GM21786 (cell line): ENCODE data around the gene PPP2R3B.
"Not testable (repeated sequence)": the region's sequence is repeated elsewhere in the genome, so short reads cannot be mapped to it uniquely, and the experiment has no call there.

ENCODE experiments used
- ATAC-seq: cut with Tn5 transposase; IDR thresholded peaks from one replicate; pipeline ENCODE4 v1.9.1; 2021; ENCODE audit not compliant: unreplicated experiment

PPP2R3B gene

GRCh38 chrX:353566-354535 lies 32.9 kb downstream of the PPP2R3B start:
- no peak for ATAC-seq

GRCh38 chrX:352582-353314 lies 34.0 kb downstream of the PPP2R3B start:
- no peak for ATAC-seq

DNA sequence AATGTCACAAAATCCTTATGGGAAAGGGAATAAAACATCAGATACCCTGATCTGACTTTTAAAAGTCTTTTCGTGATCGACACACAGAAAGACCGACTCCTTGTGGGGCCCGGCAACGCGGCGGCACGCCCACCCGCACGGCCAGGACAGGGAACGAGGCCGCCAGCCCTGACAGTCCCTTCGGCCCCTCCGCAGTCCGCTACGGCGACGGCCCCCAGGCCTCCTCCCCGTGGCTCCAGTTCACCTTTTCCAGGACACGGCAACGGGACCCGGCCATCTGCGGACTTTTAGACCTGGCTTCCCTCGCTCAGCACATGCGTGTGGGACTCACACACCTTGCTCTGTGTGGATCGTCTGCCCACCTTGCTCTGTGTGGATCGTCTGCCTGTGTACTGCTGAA lies 34.5 kb downstream of the PPP2R3B start:
- ATAC-seq, result no peak

DNA sequence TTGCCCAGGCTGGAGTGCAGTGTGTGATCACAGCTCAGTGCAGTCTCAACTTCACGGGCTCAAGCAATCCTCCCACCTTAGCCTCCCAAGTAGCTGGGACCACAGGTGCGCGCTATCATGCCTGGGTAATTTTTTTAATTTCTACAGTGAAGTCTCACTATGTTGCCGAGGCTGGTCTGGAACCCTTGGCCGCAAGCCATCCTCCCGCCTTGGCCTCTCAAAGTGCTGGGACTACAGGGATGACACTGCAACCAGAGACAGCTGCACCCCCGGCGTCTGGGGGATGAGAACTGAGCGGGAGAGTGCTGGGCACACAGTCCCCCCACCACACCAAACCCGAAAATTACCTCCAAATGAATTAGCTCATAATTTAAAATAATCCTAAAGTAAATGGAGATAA lies 35.0 kb downstream of the PPP2R3B start:
- ATAC-seq, result no peak

GRCh38 chrX:351324-351641 lies 35.4 kb downstream of the PPP2R3B start:
- ATAC-seq, result not testable (repeated sequence)

GRCh38 chrX:350534-351323 lies 36.0 kb downstream of the PPP2R3B start:
- ATAC-seq, result no peak

DNA sequence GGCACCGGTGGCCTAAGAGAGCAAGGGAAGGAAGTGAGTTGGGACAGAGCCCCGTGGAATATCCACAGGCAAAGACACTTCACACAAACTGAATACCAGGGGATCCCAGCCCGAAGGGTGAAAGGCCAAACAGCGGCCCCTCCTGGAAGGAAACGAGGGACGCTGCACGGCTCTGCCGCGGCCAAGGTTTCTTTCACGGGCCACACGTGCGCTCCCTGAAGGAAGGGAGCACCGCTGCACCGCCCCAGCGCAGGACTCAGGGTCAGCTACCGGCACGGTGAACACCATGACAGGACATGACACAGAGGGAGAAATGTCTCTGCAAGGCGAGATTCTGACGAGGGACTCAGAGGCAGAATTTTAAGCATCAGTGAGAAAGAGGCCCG lies 36.6 kb downstream of the PPP2R3B start:
- ATAC-seq, result no peak

DNA sequence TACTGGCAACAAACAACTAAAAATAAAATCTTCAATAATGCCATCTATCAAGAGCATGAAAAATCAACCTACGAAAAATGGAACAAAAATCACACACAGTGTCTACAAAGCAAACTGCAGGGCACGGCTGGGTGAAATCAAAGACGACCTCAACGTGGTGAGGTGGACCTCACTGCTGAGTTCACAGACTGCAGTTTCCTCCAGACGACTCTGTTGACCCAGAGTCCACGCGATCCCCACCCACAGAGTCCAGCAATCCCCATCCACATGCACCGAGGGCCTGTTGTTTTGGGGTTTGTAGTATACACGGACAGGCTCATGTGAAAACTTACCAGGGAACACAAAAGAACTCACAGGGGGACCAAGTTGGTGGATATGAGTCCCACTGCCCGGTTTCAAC lies 37.0 kb downstream of the PPP2R3B start:
- no peak for ATAC-seq

- no peak for ATAC-seq
Measured at GRCh38 chrX:349196-349595, 37.5 kb downstream of the PPP2R3B start.

DNA sequence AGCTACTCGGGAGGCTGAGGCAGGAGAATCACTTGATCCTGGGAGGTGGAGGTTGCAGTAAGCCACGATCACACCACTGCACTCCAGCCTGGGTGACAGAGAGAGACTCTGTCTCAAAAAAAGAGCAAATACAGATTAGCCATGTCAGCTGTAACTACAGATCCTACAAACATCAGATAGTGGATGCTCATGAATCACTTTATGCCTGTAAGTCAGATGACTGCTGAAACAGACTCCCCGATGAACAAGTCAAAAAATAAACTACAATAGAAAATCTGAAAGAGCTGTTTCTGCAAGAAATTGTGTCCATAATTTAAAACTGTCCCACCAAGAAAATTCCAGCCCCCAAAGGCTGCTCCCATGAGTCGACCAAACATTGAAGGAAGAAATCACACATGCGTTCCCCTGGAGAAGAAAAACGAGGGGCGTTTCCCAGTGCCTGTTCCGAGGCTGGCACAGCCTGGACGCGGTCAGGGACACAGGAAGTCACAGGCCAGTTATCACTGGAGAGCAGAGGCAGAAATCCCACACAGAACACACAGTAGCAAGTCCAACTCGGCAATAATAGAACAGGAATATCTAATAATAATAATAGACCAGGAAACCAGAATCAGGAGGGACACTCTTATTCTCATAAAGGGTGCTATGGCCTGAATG lies 38.1 kb downstream of the PPP2R3B start:
- ATAC-seq, result no peak

- ATAC-seq, result no peak
Measured at GRCh38 chrX:347351-348117, 39.2 kb downstream of the PPP2R3B start.

GRCh38 chrX:346034-346813 lies 40.5 kb downstream of the PPP2R3B start:
- no peak for ATAC-seq

DNA sequence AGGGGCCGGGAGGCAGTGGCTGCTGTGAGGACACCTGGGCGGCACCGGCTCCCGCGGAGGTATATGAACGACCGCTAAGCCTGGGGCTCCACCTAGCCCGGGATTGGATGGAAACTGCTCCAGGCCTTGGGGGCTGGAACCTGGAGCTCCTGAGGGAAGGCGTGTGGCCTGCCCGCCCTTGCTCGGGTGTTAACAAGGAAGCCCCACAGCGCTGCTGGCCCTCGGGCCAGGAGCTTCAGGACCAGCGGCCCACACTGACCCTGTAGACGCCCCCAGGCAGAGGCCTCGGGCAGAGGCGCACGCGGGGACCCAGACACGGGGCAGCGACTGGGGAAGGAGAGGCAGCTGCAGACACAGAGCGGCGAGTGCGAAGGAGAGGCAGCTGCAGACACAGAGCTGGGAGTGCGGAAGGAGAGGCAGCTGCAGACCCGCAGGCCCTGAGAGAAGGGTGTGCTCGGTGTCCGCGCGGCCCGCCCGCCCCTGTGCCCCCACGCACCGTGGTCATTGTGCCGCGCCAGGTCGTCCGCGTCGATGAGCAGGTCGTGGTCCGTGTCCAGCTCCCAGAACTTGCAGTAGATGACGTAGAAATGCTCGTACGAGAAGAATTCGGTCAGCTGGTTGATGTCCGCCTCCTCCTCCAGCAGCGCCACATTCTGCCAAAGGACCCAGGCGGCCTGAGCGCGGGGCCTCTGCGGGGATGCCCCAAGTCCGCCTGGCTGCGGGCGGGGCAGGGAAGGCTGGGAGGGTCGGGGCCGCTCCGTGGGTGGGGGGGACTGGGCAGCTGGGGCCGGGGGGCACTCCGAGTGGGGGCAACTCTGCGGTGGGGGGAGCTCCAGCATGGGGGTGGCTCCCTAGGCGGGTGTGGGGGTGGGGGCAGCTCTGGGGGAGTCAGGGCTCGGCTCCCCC lies 41.4 kb downstream of the PPP2R3B start:
- no peak for ATAC-seq

DNA sequence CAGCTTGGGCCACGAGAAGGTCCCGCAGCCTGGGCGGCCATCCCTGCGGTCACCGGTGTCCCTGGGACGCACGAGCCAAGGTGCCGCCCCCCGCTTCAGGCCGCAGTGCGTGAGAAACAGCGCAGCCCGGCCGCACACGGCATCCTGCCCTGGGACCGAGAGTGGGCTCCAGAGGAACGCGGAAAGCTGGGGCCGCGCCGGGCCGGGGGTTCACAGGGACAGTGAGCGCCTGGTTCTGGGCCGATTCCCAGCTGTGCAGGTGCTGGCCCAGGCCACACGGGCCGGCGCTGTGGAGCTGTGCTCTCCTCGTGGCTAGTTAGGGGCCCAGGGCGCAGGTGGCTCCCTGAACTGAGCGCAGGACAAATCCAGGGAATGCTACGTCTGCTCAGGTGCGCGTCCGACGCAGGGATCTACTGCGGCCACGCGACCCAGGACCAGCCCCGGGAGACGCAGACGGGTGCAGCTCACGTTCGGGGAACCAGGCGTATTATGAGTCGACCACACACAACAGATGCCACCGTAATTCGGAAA lies 42.3 kb downstream of the PPP2R3B start:
- ATAC-seq, result no peak

GRCh38 chrX:341541-342101 lies 45.1 kb downstream of the PPP2R3B start:
- ATAC-seq, result no peak

DNA sequence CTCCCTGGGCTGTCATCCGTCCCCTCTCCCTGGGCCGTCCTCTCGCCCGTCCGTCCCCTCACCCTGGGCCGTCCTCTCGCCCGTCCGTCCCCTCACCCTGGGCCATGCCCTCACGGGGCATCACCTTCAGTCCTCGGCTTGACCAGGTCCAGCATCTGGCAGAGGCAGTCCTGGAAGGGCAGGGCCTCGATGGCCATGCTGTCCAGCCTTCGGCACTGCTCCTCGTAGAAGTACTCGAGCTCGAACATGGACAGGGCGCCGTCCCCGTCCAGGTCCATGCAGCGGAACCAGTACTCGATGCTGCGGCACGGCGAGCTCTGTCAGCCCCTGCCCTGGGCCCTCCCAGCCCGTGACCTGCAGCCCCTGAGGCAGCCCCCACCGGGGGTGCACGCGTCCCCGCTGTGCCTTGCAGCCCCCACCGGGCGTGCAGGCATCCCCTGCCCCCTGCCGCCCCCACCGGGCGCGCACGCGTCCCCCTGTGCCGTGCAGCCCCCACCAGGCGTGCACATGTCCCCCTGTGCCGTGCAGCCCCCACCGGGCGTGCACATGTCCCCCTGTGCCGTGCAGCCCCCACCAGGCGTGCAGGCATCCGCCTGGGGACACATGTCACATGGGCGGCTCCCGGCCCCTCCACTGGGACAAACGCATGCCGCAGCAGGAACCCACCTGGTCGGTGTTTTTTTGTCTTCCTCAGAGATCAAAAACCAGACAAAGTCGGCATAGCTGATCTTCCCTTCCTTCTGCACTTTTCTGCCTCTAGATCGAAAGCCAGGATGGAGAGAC lies 45.9 kb downstream of the PPP2R3B start:
- no peak for ATAC-seq

DNA sequence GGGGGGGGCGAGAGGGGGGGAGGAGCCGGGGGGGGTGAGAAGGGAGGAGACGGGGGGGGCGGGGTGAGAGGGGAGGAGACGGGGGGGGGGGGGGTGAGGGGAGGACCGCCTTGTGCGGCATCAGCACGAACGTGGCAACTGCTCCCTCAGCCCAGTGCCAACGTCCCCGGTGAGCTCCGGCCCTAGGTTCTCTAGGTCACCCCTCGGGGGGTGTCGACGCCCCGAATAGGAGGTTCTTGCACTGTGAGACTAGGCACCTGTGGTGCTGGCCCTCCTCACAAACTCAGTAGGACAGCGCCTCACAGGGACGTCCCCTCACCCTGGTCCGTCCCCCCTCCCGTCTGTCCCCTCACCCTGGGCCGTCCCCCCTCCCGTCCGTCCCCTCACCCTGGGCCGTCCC lies 46.6 kb downstream of the PPP2R3B start:
- ATAC-seq, result no peak
